ENCODE results near the gene BCL7C. TPM values are rescaled to one million over a fixed set of nuclear protein-coding genes. Genes with fewer than 3 reads are reported as not detected.

The BCL7C gene
- total RNA-seq (2021; ENCODE audit: unreplicated experiment) (44.9 TPM), Bru-seq, nascent RNA (percentile 63 among the genes with signal in this experiment), BruChase-seq, experiment 1, labeled RNA remaining after a 6-hour chase (percentile 65 among the genes with signal in this experiment), BruChase-seq, experiment 2, labeled RNA remaining after a 2-hour chase (percentile 60 among the genes with signal in this experiment)
- polyA plus RNA-seq (2012) = 24.2 and 30.9 TPM in 2 replicates
- long read RNA-seq, transcript BCL7C-203 (6 exons, 1,603 nt) = minor isoform, 5 of 115 reads
- long read RNA-seq, transcript BCL7C-201 (6 exons, 1,740 nt) = major isoform, 83 of 115 reads
- long read RNA-seq, partial matches to known transcripts = 7 of 115 reads
- long read RNA-seq, other reads (novel, unspliced or antisense) = 17 of 115 reads

DNA sequence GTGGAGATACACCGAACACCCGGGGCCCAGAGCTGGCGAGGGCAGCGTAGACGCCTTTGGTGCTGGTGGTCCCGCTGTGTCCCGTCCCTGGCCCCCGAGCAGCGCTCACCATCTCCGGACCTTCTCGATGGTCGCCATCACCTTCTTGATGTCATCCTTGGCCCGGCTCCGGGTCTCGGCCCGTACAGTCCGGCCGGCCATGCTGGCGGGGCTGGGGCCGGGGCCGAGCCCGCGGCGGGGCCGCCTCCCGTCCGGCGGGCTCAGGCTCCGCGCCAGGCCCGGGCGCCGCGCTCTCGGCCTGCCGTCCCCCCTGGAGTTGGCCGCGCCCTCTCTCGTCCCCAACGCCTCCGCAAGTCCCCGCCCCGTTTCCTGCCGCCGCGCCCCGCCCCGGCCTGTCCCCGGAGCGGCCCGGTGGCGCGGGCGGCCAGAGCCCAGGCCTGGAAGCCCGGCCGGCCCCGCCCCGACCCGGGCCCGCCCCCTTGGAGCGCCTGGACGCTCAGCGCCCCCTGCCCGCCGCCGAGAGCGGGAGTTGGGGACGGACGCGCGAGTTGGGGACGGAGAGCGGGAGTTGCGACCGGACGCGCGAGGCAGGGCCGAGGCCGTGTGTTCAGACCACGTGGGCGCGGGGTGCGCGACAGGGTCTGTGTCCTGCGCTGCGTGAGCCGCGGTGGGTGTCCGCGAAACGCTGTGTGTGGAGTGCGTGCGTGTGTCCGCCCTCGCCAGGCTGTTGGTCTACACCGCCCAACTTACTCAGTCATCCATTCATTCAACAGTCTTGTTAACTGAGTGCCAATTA lies at the start of gene BCL7C:
Gene BCL7C, minus strand, starts transcription at position 334 of the 796 bp plus-strand sequence. Its CDS starts 133 bp downstream, at position 201.
- no peaks in the 10 kb centered on the region for H3K9me3 ChIP-seq (ENCODE audit: control insufficient read depth in 1 of 2, insufficient read depth in 1 of 2, low read depth in 1 of 2, low read length in 2 of 2)
- peak within 1 kb of the TSS; percentile 90 for H3K9ac ChIP-seq (ENCODE audit: low read length)
- BruUV-seq (replicated peaks) = no TSS peak
- peak within 1 kb of the TSS; percentile 98 for H3K27ac ChIP-seq (ENCODE audit: low read depth, low read length)
- H3K4me1 ChIP-seq (ENCODE audit: control insufficient read depth in 1 of 2, insufficient read depth in 2 of 2, low read length in 2 of 2) = peaks cover 25 to 48% of the 10 kb centered on the region in 2 experiments
- intact Hi-C loops (cut with micrococcal nuclease) = no loop called here
- POLR2A ChIA-PET = no interaction called here
- peak within 1 kb of the TSS; percentile 91 to 93 for H3K4me3 ChIP-seq (replicated peaks in 1 of 2; ENCODE audit: low read depth in 1 of 2, low read length in 2 of 2)
- RAD21 ChIA-PET (ENCODE audit: low non-redundant PET in 1 of 2, low total read pairs in 2 of 2, uncharacterized antibody in 2 of 2, unreplicated experiment in 2 of 2) = no interaction called here
- peaks cover 8 to 11% of the 10 kb centered on the region in 2 experiments; a peak in 3 of 4 replicates for H3K36me3 ChIP-seq (ENCODE audit: control insufficient read depth in 1 of 2, insufficient read depth in 2 of 2, low read length in 2 of 2)
- no peaks in the 10 kb centered on the region for H3K27me3 ChIP-seq (ENCODE audit: insufficient read depth, low read length)
- DNase-seq (ENCODE audit: low read depth, low spot score) (peak; percentile 65), ATAC-seq (peak; percentile 77)
- no peak within 1 kb of the TSS for H2AFZ ChIP-seq (ENCODE audit: low read depth, low read length, poor library complexity, severe bottlenecking)
- H3K4me2 ChIP-seq (ENCODE audit: low read length) = peak within 1 kb of the TSS; percentile 100
- CTCF ChIA-PET = no interaction called here
- peaks cover 15% of the 10 kb centered on the region for H3K79me2 ChIP-seq (ENCODE audit: insufficient read depth, low read length)
- TF ChIP-seq POLR2AphosphoS5 (IDR thresholded peaks at IDR 0.05; ENCODE audit: low read depth, low read length) (peak; percentile 79; the same call in 1 of the 2 replicates), EZH2phosphoT487 (IDR thresholded peaks at IDR 0.05; ENCODE audit: borderline replicate concordance) (no peak), POLR2A (IDR thresholded peaks at IDR 0.05; ENCODE audit: borderline replicate concordance, extremely low read depth, insufficient read depth, insufficient read length) (peak; percentile 65), SP1 (IDR thresholded peaks at IDR 0.05; ENCODE audit: low read depth) (no peak), ZFX (IDR thresholded peaks at IDR 0.05) (peak; percentile 87), SRF (IDR thresholded peaks at IDR 0.05; ENCODE audit: low read depth) (no peak), YY1 (IDR thresholded peaks at IDR 0.05; ENCODE audit: extremely low read depth, insufficient replicate concordance, low read depth, low read length) (peak; percentile 39)
- TF ChIP-seq, protein P1, sequence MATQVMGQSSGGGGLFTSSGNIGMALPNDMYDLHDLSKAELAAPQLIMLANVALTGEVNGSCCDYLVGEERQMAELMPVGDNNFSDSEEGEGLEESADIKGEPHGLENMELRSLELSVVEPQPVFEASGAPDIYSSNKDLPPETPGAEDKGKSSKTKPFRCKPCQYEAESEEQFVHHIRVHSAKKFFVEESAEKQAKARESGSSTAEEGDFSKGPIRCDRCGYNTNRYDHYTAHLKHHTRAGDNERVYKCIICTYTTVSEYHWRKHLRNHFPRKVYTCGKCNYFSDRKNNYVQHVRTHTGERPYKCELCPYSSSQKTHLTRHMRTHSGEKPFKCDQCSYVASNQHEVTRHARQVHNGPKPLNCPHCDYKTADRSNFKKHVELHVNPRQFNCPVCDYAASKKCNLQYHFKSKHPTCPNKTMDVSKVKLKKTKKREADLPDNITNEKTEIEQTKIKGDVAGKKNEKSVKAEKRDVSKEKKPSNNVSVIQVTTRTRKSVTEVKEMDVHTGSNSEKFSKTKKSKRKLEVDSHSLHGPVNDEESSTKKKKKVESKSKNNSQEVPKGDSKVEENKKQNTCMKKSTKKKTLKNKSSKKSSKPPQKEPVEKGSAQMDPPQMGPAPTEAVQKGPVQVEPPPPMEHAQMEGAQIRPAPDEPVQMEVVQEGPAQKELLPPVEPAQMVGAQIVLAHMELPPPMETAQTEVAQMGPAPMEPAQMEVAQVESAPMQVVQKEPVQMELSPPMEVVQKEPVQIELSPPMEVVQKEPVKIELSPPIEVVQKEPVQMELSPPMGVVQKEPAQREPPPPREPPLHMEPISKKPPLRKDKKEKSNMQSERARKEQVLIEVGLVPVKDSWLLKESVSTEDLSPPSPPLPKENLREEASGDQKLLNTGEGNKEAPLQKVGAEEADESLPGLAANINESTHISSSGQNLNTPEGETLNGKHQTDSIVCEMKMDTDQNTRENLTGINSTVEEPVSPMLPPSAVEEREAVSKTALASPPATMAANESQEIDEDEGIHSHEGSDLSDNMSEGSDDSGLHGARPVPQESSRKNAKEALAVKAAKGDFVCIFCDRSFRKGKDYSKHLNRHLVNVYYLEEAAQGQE (IDR thresholded peaks at IDR 0.05; ENCODE audit: low read depth) = no peak
- TF ChIP-seq, protein P2, sequence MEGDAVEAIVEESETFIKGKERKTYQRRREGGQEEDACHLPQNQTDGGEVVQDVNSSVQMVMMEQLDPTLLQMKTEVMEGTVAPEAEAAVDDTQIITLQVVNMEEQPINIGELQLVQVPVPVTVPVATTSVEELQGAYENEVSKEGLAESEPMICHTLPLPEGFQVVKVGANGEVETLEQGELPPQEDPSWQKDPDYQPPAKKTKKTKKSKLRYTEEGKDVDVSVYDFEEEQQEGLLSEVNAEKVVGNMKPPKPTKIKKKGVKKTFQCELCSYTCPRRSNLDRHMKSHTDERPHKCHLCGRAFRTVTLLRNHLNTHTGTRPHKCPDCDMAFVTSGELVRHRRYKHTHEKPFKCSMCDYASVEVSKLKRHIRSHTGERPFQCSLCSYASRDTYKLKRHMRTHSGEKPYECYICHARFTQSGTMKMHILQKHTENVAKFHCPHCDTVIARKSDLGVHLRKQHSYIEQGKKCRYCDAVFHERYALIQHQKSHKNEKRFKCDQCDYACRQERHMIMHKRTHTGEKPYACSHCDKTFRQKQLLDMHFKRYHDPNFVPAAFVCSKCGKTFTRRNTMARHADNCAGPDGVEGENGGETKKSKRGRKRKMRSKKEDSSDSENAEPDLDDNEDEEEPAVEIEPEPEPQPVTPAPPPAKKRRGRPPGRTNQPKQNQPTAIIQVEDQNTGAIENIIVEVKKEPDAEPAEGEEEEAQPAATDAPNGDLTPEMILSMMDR (IDR thresholded peaks at IDR 0.05 in 2 of 3, conservative IDR thresholded peaks at IDR 0.05 in 1 of 3; ENCODE audit: borderline replicate concordance in 1 of 3, insufficient read depth in 1 of 3, low read depth in 2 of 3, low read length in 2 of 3) = peak in 2 of 3 experiments; percentile 11 to 37; a peak in 2 of 6 replicates
- TF ChIP-seq, protein P3, sequence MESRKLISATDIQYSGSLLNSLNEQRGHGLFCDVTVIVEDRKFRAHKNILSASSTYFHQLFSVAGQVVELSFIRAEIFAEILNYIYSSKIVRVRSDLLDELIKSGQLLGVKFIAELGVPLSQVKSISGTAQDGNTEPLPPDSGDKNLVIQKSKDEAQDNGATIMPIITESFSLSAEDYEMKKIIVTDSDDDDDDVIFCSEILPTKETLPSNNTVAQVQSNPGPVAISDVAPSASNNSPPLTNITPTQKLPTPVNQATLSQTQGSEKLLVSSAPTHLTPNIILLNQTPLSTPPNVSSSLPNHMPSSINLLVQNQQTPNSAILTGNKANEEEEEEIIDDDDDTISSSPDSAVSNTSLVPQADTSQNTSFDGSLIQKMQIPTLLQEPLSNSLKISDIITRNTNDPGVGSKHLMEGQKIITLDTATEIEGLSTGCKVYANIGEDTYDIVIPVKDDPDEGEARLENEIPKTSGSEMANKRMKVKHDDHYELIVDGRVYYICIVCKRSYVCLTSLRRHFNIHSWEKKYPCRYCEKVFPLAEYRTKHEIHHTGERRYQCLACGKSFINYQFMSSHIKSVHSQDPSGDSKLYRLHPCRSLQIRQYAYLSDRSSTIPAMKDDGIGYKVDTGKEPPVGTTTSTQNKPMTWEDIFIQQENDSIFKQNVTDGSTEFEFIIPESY (IDR thresholded peaks at IDR 0.05; ENCODE audit: extremely low read depth, insufficient replicate concordance, low read length) = peak; percentile 77
- no peaks in the 10 kb centered on the region for H4K20me1 ChIP-seq (ENCODE audit: insufficient read depth)
- no peaks in the 10 kb centered on the region for H3K9me2 ChIP-seq (ENCODE audit: insufficient read depth)

Data from HCT116 (cell line).